H1 (cell line): ENCODE results near the gene PLIN4. TPM values are rescaled to one million over a fixed set of nuclear protein-coding genes. Genes with fewer than 3 reads are reported as not detected.

ENCODE experiments used
- CTCF ChIA-PET: fragments of 300-600 bp; sonication (Branson Sonifier 250); formaldehyde crosslinking; loops from one replicate; lab custom pipeline; 2021; ENCODE audit not compliant: partially characterized antibody; lab: Charles Lee
- POLR2A ChIA-PET: fragments of 300-600 bp; sonication (Branson Sonifier 250); formaldehyde crosslinking; loops from one replicate; lab custom pipeline; 2021; ENCODE audit warnings: inconsistent platforms; ENCODE audit not compliant: partially characterized antibody; lab: Charles Lee
- DNase-seq, 2 experiments: peaks; one replicate each; pipeline versions ENCODE4 v3.0.0 to v3.0.0-alpha.2; 2010 to 2022; ENCODE audit warnings: low spot score in 2 of 2, low read depth in 1 of 2, mixed read lengths in 1 of 2
- FAIRE-seq: peaks from 2 replicates; lab custom pipeline; 2011; peaks lifted over from hg19 to GRCh38; lab: Jason Lieb, UNC
- H2AFZ ChIP-seq: 2 replicates; pipeline ENCODE4 v1.8.1; 2012; ENCODE audit warnings: low read length, inconsistent platforms
- H2AK5ac ChIP-seq: 2 replicates; pipeline ENCODE4 v1.6.1; 2013; ENCODE audit warnings: low read depth, low read length
- H2BK120ac ChIP-seq: replicated peaks from 2 replicates; pipeline ENCODE3; 2013; ENCODE audit warnings: low read depth, low read length, inconsistent platforms
- H2BK12ac ChIP-seq: 2 replicates; pipeline ENCODE4 v1.6.1; 2013; ENCODE audit warnings: low read depth, low read length
- H2BK15ac ChIP-seq: 2 replicates; pipeline ENCODE4 v1.6.1; 2013; ENCODE audit warnings: low read length
- H2BK20ac ChIP-seq: 2 replicates; pipeline ENCODE4 v1.6.1; 2013; ENCODE audit warnings: low read length
- H2BK5ac ChIP-seq: 2 replicates; pipeline ENCODE4 v1.6.1; 2013; ENCODE audit warnings: low read depth, low read length
- H3K14ac ChIP-seq: 2 replicates; pipeline ENCODE4 v1.6.1; 2013; ENCODE audit warnings: inconsistent platforms; ENCODE audit not compliant: insufficient read length
- H3K18ac ChIP-seq: 2 replicates; pipeline ENCODE4 v1.6.1; 2013; ENCODE audit warnings: low read length; ENCODE audit errors: extremely low read depth
- H3K23ac ChIP-seq: 2 replicates; pipeline ENCODE4 v1.6.1; 2013; ENCODE audit warnings: inconsistent platforms; ENCODE audit not compliant: insufficient read length
- H3K23me2 ChIP-seq: 2 replicates; pipeline ENCODE4 v1.6.1; 2013; ENCODE audit warnings: low read depth, low read length
- H3K27ac ChIP-seq: 2 replicates; pipeline ENCODE4 v1.6.1; 2011; ENCODE audit warnings: low read depth, low read length, inconsistent platforms
- H3K27me3 ChIP-seq, 4 experiments: replicated peaks in 1 of 4; 1 replicate in 1 of 4; 2 replicates in 3 of 4; pipeline versions ENCODE4 v1.6.1 to v1.8.1; 2011 to 2013; ENCODE audit warnings: low read length in 3 of 4, mild to moderate bottlenecking in 3 of 4, inconsistent platforms in 2 of 4, mixed read lengths in 2 of 4, moderate library complexity in 1 of 4; ENCODE audit not compliant: control insufficient read depth in 3 of 4, insufficient read depth in 3 of 4; ENCODE audit errors: extremely low read depth in 1 of 4
- H3K36me3 ChIP-seq, 4 experiments: 2 replicates each; pipeline versions ENCODE4 v1.6.1 to v1.8.1; 2011 to 2013; ENCODE audit warnings: mild to moderate bottlenecking in 4 of 4, low read length in 3 of 4, moderate library complexity in 2 of 4, control low read depth in 1 of 4, inconsistent platforms in 1 of 4; ENCODE audit not compliant: insufficient read depth in 4 of 4, control insufficient read depth in 2 of 4
- H3K4ac ChIP-seq: replicated peaks from 2 replicates; pipeline ENCODE3; 2013; ENCODE audit warnings: low read length, low read depth, mixed read lengths, inconsistent platforms; ENCODE audit not compliant: insufficient read length
- H3K4me1 ChIP-seq, 4 experiments: replicated peaks in 1 of 4; 1 replicate in 1 of 4; 2 replicates in 3 of 4; pipeline versions ENCODE4 v1.6.1 to v1.8.1; 2011 to 2013; ENCODE audit warnings: low read length in 3 of 4, inconsistent platforms in 2 of 4, mixed read lengths in 1 of 4; ENCODE audit not compliant: insufficient read depth in 4 of 4, control insufficient read depth in 3 of 4
- H3K4me2 ChIP-seq, 2 experiments: 2 replicates each; pipeline versions ENCODE4 v1.6.1 to v1.8.1; 2011 to 2013; ENCODE audit warnings: low read depth in 2 of 2, low read length in 2 of 2, control low read depth in 1 of 2, inconsistent platforms in 1 of 2, mild to moderate bottlenecking in 1 of 2; ENCODE audit not compliant: insufficient read depth in 1 of 2
- H3K4me3 ChIP-seq, 4 experiments: fragments of 200-600, 300-600 bp in 1 of 4; sonication (generic), shearing (Covaris generic), sonication (Bioruptor Twin) in 1 of 4; 2 replicates each; pipeline versions ENCODE4 v1.5.1 to v1.8.1; 2011 to 2016; ENCODE audit warnings: low read length in 4 of 4, low read depth in 3 of 4, control low read depth in 2 of 4, inconsistent platforms in 2 of 4, mild to moderate bottlenecking in 2 of 4, mixed read lengths in 1 of 4, moderate library complexity in 1 of 4; ENCODE audit not compliant: insufficient read depth in 2 of 4; ENCODE audit errors: extremely low read depth in 1 of 4
- H3K56ac ChIP-seq: replicated peaks from 2 replicates; pipeline ENCODE3; 2013; ENCODE audit warnings: low read depth, mild to moderate bottlenecking, mixed read lengths, low read length, inconsistent platforms; ENCODE audit not compliant: insufficient read length
- H3K79me1 ChIP-seq: 2 replicates; pipeline ENCODE4 v1.6.1; 2013; ENCODE audit warnings: low read depth, low read length, control low read depth
- H3K79me2 ChIP-seq, 2 experiments: 2 replicates each; pipeline versions ENCODE4 v1.6.1 to v1.8.1; 2012 to 2013; ENCODE audit warnings: low read length in 2 of 2, mild to moderate bottlenecking in 2 of 2, inconsistent platforms in 1 of 2; ENCODE audit not compliant: insufficient read depth in 2 of 2, control insufficient read depth in 1 of 2
- H3K9ac ChIP-seq, 4 experiments: replicated peaks in 1 of 4; 1 replicate in 1 of 4; 2 replicates in 3 of 4; pipeline versions ENCODE4 v1.6.1 to v1.8.1; 2011 to 2013; ENCODE audit warnings: low read depth in 3 of 4, low read length in 3 of 4, control low read depth in 2 of 4, mild to moderate bottlenecking in 2 of 4, moderate library complexity in 2 of 4, inconsistent platforms in 1 of 4; ENCODE audit errors: extremely low read depth in 1 of 4
- H3K9me3 ChIP-seq, 2 experiments: 2 replicates each; pipeline versions ENCODE4 v1.6.1 to v1.8.1; 2012 to 2013; ENCODE audit warnings: mild to moderate bottlenecking in 2 of 2, moderate library complexity in 2 of 2, control low read depth in 1 of 2, inconsistent platforms in 1 of 2, low read depth in 1 of 2, low read length in 1 of 2, mixed read lengths in 1 of 2; ENCODE audit not compliant: insufficient read depth in 2 of 2
- H4K20me1 ChIP-seq, 2 experiments: replicated peaks in 1 of 2; 2 replicates each; pipeline versions ENCODE3 to v1.8.1; 2011 to 2013; ENCODE audit warnings: inconsistent platforms in 2 of 2, low read length in 2 of 2, mild to moderate bottlenecking in 1 of 2; ENCODE audit not compliant: insufficient read depth in 2 of 2, control insufficient read depth in 1 of 2
- H4K5ac ChIP-seq: 2 replicates; pipeline ENCODE4 v1.6.1; 2013; ENCODE audit warnings: low read length, low read depth, mixed read lengths, inconsistent platforms; ENCODE audit not compliant: insufficient read length
- H4K8ac ChIP-seq: 2 replicates; pipeline ENCODE4 v1.8.0; 2013; ENCODE audit warnings: mild to moderate bottlenecking, moderate library complexity, low read length, inconsistent platforms; ENCODE audit not compliant: insufficient read depth; ENCODE audit errors: extremely low read depth
- H4K91ac ChIP-seq: replicated peaks from 2 replicates; pipeline ENCODE3; 2013; ENCODE audit warnings: low read length, mixed read lengths, inconsistent platforms; ENCODE audit not compliant: insufficient read length
- EGR1 ChIP-seq: IDR thresholded peaks from 2 replicates; pipeline ENCODE4 v1.6.1; 2011; ENCODE audit warnings: low read depth, low read length, borderline replicate concordance
- KDM4A ChIP-seq: IDR thresholded peaks from one replicate; pipeline ENCODE4 v1.7.1; 2012; ENCODE audit warnings: low read depth, mild to moderate bottlenecking, moderate library complexity, low read length, inconsistent platforms; ENCODE audit not compliant: severe bottlenecking
- RAD21 ChIP-seq, 2 experiments: IDR thresholded peaks in 1 of 2; conservative IDR thresholded peaks in 1 of 2; 2 replicates each; pipeline ENCODE4 v1.6.1; 2011; ENCODE audit warnings: low read depth in 2 of 2, low read length in 2 of 2, improper control_type of control experiment in 1 of 2, inconsistent platforms in 1 of 2, mild to moderate bottlenecking in 1 of 2, moderate library complexity in 1 of 2
- WGBS, 2 experiments: shearing (Covaris generic) in 1 of 2; methylation state at CpG; one replicate each; pipeline versions ENCODE4 v1.1.6 to v1.1.7; 2013 to 2015; ENCODE audit warnings: low lambda C conversion rate in 2 of 2, mixed read lengths in 2 of 2, inconsistent platforms in 1 of 2, low coverage in 1 of 2, missing lambda C conversion rate in 1 of 2; ENCODE audit not compliant: insufficient replicate concordance in 2 of 2, insufficient coverage in 1 of 2, insufficient read length in 1 of 2; ENCODE audit errors: extremely low coverage in 1 of 2, missing lambda C conversion rate in 1 of 2; 5-methylcytosine and 5-hydroxymethylcytosine counted together
- polyA plus RNA-seq, 7 experiments: library from polyadenylated mRNA; depleted of rRNA in 3 of 7; stranded (reverse) in 5 of 7; unstranded in 2 of 7; fragments of >200 nt in 5 of 7; fragments of 200-250 nt in 2 of 7; gene quantifications; 1 replicate in 5 of 7; 2 replicates in 1 of 7; 4 replicates in 1 of 7; pipeline versions ENCODE4 v1.2.1 to v1.2.3, GENCODE V29; 2011 to 2013; ENCODE audit warnings: missing spikeins in 2 of 7, mixed read lengths in 2 of 7
- total RNA-seq: library from RNA; stranded (reverse); fragmentation: NEBNext Ultra II Directional; extraction: Animal tissue kit (Norgen Biotek cat#: 25700); gene quantifications from 2 replicates; pipeline ENCODE4 v1.2.1, GENCODE V29; 2021
- TF ChIP-seq, protein P1 (sequence below), 3 experiments: IDR thresholded peaks; 1 replicate in 2 of 3; 2 replicates in 1 of 3; pipeline versions ENCODE4 v1.5.1 to v1.6.1; 2011; ENCODE audit warnings: low read length in 3 of 3, mild to moderate bottlenecking in 3 of 3, inconsistent platforms in 2 of 3, low read depth in 1 of 3, moderate library complexity in 1 of 3; ENCODE audit not compliant: insufficient read depth in 1 of 3; ENCODE audit errors: control extremely low read depth in 1 of 3
- TF ChIP-seq, protein P2 (sequence below): IDR thresholded peaks from 2 replicates; pipeline ENCODE4 v1.6.1; 2011; ENCODE audit warnings: low read depth, mild to moderate bottlenecking, low read length; ENCODE audit not compliant: insufficient read depth
- TF ChIP-seq, protein P3 (sequence below): IDR thresholded peaks from 2 replicates; pipeline ENCODE4 v1.6.1; 2012; ENCODE audit warnings: inconsistent platforms
- TF ChIP-seq, protein P4 (sequence below): IDR thresholded peaks from 2 replicates; pipeline ENCODE4 v1.6.1; 2012; ENCODE audit warnings: inconsistent platforms

Gene PLIN4
- total and polyA plus RNA-seq, 2 of the 8 experiments (the other 6 are each of a cell fraction or from before 2014, with no cell fraction given) = 0.35 to 0.45 TPM

DNA sequence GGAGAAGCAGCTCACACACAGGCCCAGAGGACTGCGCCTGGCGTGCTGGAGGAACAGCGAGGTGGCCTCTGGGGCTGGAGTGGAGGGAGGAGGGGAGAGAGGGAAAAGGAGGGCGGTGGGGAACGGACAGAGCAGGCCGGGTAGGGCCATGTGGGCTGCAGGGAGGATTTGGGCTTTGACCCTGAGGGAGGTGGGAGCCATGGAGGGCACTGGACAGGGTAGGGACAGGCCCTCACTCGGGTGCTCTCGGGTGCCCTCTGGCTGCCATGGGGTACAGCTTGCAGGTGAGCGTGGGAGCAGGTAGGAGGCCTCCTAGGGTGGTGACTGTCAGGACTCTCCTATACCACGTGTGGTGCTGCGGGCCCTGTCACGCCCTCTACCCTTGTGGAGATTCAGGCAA lies 22.8 kb downstream of the PLIN4 start:
- Histone ChIP-seq H2BK20ac (no peak overlapping the region), H2BK5ac (no peak overlapping the region), H4K91ac (no peak overlapping the region), H4K8ac (no peak overlapping the region), H3K79me2 (0 out of 4 replicates have a peak, but pooled peaks cover 0 to 3% of the 10 kb centered on the region in 2 experiments), H3K4ac (no peak overlapping the region), H3K18ac (no peak overlapping the region), H3K36me3 (peaks cover 12 to 69% (median 53%) of the 10 kb centered on the region in 4 experiments), H3K14ac (no peak overlapping the region), H2BK120ac (no peak overlapping the region), H3K23ac (no peak overlapping the region), H3K27ac (no peak overlapping the region), H2AK5ac (no peak overlapping the region), H3K23me2 (peaks cover 10% of the 10 kb centered on the region; the same call in 1 of the 2 replicates), H3K9me3 (no peaks in the 10 kb centered on the region), H3K4me2 (no peak overlapping the region), H4K20me1 (peaks cover 5 to 17% of the 10 kb centered on the region in 2 experiments), H3K4me3 (no peak overlapping the region), H3K79me1 (peaks cover 6% of the 10 kb centered on the region), H2BK12ac (no peak overlapping the region), H3K9ac (no peak overlapping the region), H3K27me3 (no peaks in the 10 kb centered on the region; a peak in 1 of 7 replicates), H2BK15ac (no peak overlapping the region), H3K56ac (no peak overlapping the region), H3K4me1 (no peaks in the 10 kb centered on the region), H2AFZ (no peak overlapping the region), H4K5ac (no peak overlapping the region)
- WGBS, 2 experiments = 93% methylated on average over 9 of the region's 12 CpGs; no CpG with 5 or more reads in 1 of the 2 experiments
- ChIA-PET POLR2A (interaction anchor here (1.4 to 3.8 kb wide), 3 partner anchors 9 to 21 kb away, joined by 4 to 19 read pairs (median 8); no protein-coding TSS in a partner anchor), CTCF (interaction anchor here (0.7 to 2.7 kb wide), 2 partner anchors 9 to 29 kb away, joined by 4 to 13 read pairs; no protein-coding TSS in a partner anchor)
- FAIRE-seq (no peak), DNase-seq (peak in 1 of 2 experiments; percentile 56)
- TF ChIP-seq, protein P1, sequence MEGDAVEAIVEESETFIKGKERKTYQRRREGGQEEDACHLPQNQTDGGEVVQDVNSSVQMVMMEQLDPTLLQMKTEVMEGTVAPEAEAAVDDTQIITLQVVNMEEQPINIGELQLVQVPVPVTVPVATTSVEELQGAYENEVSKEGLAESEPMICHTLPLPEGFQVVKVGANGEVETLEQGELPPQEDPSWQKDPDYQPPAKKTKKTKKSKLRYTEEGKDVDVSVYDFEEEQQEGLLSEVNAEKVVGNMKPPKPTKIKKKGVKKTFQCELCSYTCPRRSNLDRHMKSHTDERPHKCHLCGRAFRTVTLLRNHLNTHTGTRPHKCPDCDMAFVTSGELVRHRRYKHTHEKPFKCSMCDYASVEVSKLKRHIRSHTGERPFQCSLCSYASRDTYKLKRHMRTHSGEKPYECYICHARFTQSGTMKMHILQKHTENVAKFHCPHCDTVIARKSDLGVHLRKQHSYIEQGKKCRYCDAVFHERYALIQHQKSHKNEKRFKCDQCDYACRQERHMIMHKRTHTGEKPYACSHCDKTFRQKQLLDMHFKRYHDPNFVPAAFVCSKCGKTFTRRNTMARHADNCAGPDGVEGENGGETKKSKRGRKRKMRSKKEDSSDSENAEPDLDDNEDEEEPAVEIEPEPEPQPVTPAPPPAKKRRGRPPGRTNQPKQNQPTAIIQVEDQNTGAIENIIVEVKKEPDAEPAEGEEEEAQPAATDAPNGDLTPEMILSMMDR (IDR thresholded peaks at IDR 0.05; ENCODE audit: control extremely low read depth in 1 of 3, insufficient read depth in 1 of 3, low read depth in 1 of 3, low read length in 3 of 3) = peak; percentile 38 to 51 (median 46)
- TF ChIP-seq KDM4A (no peak), EGR1 (no peak), RAD21 (IDR thresholded peaks at IDR 0.05 in 1 of 2, conservative IDR thresholded peaks at IDR 0.05 in 1 of 2; ENCODE audit: low read depth in 2 of 2, low read length in 2 of 2) (peak; percentile 5 to 20; a peak in 1 of 4 replicates)
- TF ChIP-seq, protein P2, sequence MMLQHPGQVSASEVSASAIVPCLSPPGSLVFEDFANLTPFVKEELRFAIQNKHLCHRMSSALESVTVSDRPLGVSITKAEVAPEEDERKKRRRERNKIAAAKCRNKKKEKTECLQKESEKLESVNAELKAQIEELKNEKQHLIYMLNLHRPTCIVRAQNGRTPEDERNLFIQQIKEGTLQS = no peak
- TF ChIP-seq, protein P3, sequence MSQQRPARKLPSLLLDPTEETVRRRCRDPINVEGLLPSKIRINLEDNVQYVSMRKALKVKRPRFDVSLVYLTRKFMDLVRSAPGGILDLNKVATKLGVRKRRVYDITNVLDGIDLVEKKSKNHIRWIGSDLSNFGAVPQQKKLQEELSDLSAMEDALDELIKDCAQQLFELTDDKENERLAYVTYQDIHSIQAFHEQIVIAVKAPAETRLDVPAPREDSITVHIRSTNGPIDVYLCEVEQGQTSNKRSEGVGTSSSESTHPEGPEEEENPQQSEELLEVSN = no peak
- TF ChIP-seq, protein P4, sequence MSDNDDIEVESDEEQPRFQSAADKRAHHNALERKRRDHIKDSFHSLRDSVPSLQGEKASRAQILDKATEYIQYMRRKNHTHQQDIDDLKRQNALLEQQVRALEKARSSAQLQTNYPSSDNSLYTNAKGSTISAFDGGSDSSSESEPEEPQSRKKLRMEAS = no peak
